ENCODE measurements around the gene PAPLN. TPM values are rescaled to one million over a fixed set of nuclear protein-coding genes. Genes with fewer than 3 reads are reported as not detected.

The PAPLN gene
- total RNA-seq, 2 donors from 2014 or later, result 9.6 to 13.5 TPM

- Histone ChIP-seq H3K27ac (no peak overlapping the region), H3K4me1 (no peaks in the 10 kb centered on the region), H3K27me3 (no peaks in the 10 kb centered on the region), H3K4me3 (no peak overlapping the region), H3K9me3 (no peaks in the 10 kb centered on the region), H3K36me3 (replicated peaks in 1 of 2; ENCODE audit: insufficient read depth in 1 of 2, low read depth in 2 of 2) (no peaks in the 10 kb centered on the region)
- TF ChIP-seq CTCF (IDR thresholded peaks at IDR 0.05), result no peak
- no peak for TF ChIP-seq POLR2A (IDR thresholded peaks at IDR 0.05)
- DNase-seq (no peak), ATAC-seq (no peak)
- intact Hi-C loops (cut with DNase I), result no loop called here
- 65 to 75% methylated on average over 7 to 9 of the region's 11 CpGs for WGBS, 2 donors
Observed at GRCh38 chr14:73260574-73260973, 23.3 kb downstream of the PAPLN start.

- DNase-seq, result no peak
- intact Hi-C loops (cut with DNase I), result no loop called here
Observed at GRCh38 chr14:73261075-73261474, 23.8 kb downstream of the PAPLN start.

GRCh38 chr14:73261520-73262426, 24.5 kb downstream of the PAPLN start:
- 78 to 84% methylated on average over 8 to 15 of the region's 15 CpGs for WGBS, 2 donors
- H3K4me1 ChIP-seq, result no peaks in the 10 kb centered on the region
- TF ChIP-seq POLR2A (IDR thresholded peaks at IDR 0.05) (no peak), CTCF (IDR thresholded peaks at IDR 0.05) (no peak)
- intact Hi-C loops (cut with DNase I), result no loop called here
- H3K36me3 ChIP-seq (replicated peaks in 1 of 2; ENCODE audit: insufficient read depth in 1 of 2, low read depth in 2 of 2), result no peaks in the 10 kb centered on the region
- no peak overlapping the region for H3K27ac ChIP-seq
- ATAC-seq (no peak), DNase-seq (no peak)
- H3K4me3 ChIP-seq, result no peak overlapping the region
- H3K27me3 ChIP-seq, result no peaks in the 10 kb centered on the region
- H3K9me3 ChIP-seq, result no peaks in the 10 kb centered on the region

More at GRCh38 chr14:73261075-73261474, 23.8 kb downstream of the PAPLN start:
- Histone ChIP-seq H3K36me3 (replicated peaks in 1 of 2; ENCODE audit: insufficient read depth in 1 of 2, low read depth in 2 of 2) (no peaks in the 10 kb centered on the region), H3K4me1 (no peaks in the 10 kb centered on the region), H3K27me3 (no peaks in the 10 kb centered on the region), H3K27ac (no peak overlapping the region), H3K9me3 (no peaks in the 10 kb centered on the region), H3K4me3 (no peak overlapping the region)
- WGBS, 2 donors, result 50 to 72% methylated on average over 3 to 6 of the region's 6 CpGs
- TF ChIP-seq POLR2A (IDR thresholded peaks at IDR 0.05), result no peak
- TF ChIP-seq CTCF (IDR thresholded peaks at IDR 0.05), result no peak
- no peak for ATAC-seq

- WGBS, 2 donors, result 72 to 85% methylated on average over 6 to 19 of the region's 20 CpGs
- no peak for TF ChIP-seq POLR2A (IDR thresholded peaks at IDR 0.05)
- TF ChIP-seq CTCF (IDR thresholded peaks at IDR 0.05), result no peak
- intact Hi-C loops (cut with DNase I), result no loop called here
- no peaks in the 10 kb centered on the region for H3K9me3 ChIP-seq
- no peaks in the 10 kb centered on the region for H3K27me3 ChIP-seq
- no peaks in the 10 kb centered on the region for H3K36me3 ChIP-seq (replicated peaks in 1 of 2; ENCODE audit: insufficient read depth in 1 of 2, low read depth in 2 of 2)
- no peak overlapping the region for H3K27ac ChIP-seq
- H3K4me3 ChIP-seq, result no peak overlapping the region
- ATAC-seq (no peak), DNase-seq (no peak)
- H3K4me1 ChIP-seq, result no peaks in the 10 kb centered on the region
Observed at GRCh38 chr14:73262427-73263183, 25.3 kb downstream of the PAPLN start.
